K562 (cell line): ENCODE results near the gene PBXIP1. TPM values are rescaled to one million over a fixed set of nuclear protein-coding genes. Genes with fewer than 3 reads are reported as not detected.

Source experiments
- AFF4 ChIP-seq: sonication (generic); formaldehyde crosslinking; IDR thresholded peaks from 2 replicates; pipeline ENCODE4 v1.8.0; 2023; ENCODE audit warnings: mild to moderate bottlenecking, missing genetic modification reagents
- BCLAF1 ChIP-seq, 2 experiments: fragments of 450-650 bp in 1 of 2; IDR thresholded peaks; 2 replicates each; pipeline ENCODE4 v1.6.1; 2011 to 2017; ENCODE audit warnings: low read depth in 2 of 2, antibody characterized with exemption in 1 of 2, borderline replicate concordance in 1 of 2, low read length in 1 of 2, mild to moderate bottlenecking in 1 of 2, mixed read lengths in 1 of 2; ENCODE audit not compliant: control insufficient read depth in 1 of 2
- CBFA2T3 ChIP-seq: fragments of 450-650 bp; IDR thresholded peaks from 2 replicates; pipeline ENCODE4 v1.6.1; 2017
- MGA ChIP-seq: fragments of 450-650 bp; IDR thresholded peaks from 2 replicates; pipeline ENCODE4 v1.6.1; 2016; ENCODE audit warnings: mild to moderate bottlenecking, moderate library complexity
- NELFE ChIP-seq: IDR thresholded peaks from 2 replicates; pipeline ENCODE4 v1.6.1; 2011; ENCODE audit warnings: mild to moderate bottlenecking; ENCODE audit not compliant: insufficient read depth, insufficient read length
- PRMT5 ChIP-seq: sonication (generic); formaldehyde crosslinking; IDR thresholded peaks from 2 replicates; pipeline ENCODE4 v1.5.0; 2020; ENCODE audit warnings: missing genetic modification reagents
- ZNF217 ChIP-seq: sonication (generic); formaldehyde crosslinking; IDR thresholded peaks from 2 replicates; pipeline ENCODE4 v1.8.0; 2022; ENCODE audit warnings: mild to moderate bottlenecking, missing genetic modification reagents
- polyA plus RNA-seq, 8 experiments: library from polyadenylated mRNA; depleted of rRNA in 4 of 8; stranded (reverse) in 5 of 8; unstranded in 3 of 8; fragments of >200 nt; fragmentation: Nextera tagmentation in 2 of 8; fragmentation: Illumina TruSeq in 1 of 8; extraction: Ambion mirVana in 2 of 8; extraction: Trizol in 1 of 8; gene quantifications; 2 replicates each; pipeline versions ENCODE4 v1.2.1 to v1.2.3, GENCODE V29; 2011 to 2014; ENCODE audit warnings: inconsistent platforms in 1 of 8, missing spikeins in 1 of 8
- total RNA-seq, 7 experiments: library from RNA; depleted of rRNA in 6 of 7; stranded (reverse); fragments of >200 nt in 6 of 7; fragmentation: Illumina TruSeq in 2 of 7; extraction: Trizol in 2 of 7; gene quantifications; 2 replicates each; pipeline versions ENCODE4 v1.2.1 to v1.2.3, GENCODE V29; 2011 to 2021; ENCODE audit warnings: low replicate concordance in 1 of 7

PBXIP1 gene
- total and polyA plus RNA-seq, 9 of the 15 experiments (the other 6 are each of a cell fraction or from before 2014, with no cell fraction given), result 0.13 to 8.3 (median 5.8) TPM

GRCh38 chr1:154974102-154974807, 18.4 kb upstream of the PBXIP1 start, which contains the start of gene CKS1B (continued):
- no peak for TF ChIP-seq NELFE
- no peak for TF ChIP-seq ZNF217 (CRISPR knock-in tag)
- TF ChIP-seq CBFA2T3, result no peak
- no peak for TF ChIP-seq PRMT5 (CRISPR knock-in tag)
- peak; percentile 100 for TF ChIP-seq MGA
- TF ChIP-seq AFF4 (CRISPR knock-in tag), result 0 out of 2 replicates have a peak, but pooled peaks have one; percentile 37
- no peak for TF ChIP-seq BCLAF1 (IDR thresholded peaks at IDR 0.05; ENCODE audit: borderline replicate concordance in 1 of 2, control insufficient read depth in 1 of 2, low read depth in 2 of 2, low read length in 1 of 2)
